CD4-positive, alpha-beta T cell treated with Interleukin-4 for 1 hour (primary cell): Measurements from ENCODE around the gene BTG1.

Experiments used
- DNase-seq, 2 donors: peaks; one replicate each; pipeline ENCODE4 v3.0.0-alpha.2; 2020 to 2022

Gene BTG1, protein sequence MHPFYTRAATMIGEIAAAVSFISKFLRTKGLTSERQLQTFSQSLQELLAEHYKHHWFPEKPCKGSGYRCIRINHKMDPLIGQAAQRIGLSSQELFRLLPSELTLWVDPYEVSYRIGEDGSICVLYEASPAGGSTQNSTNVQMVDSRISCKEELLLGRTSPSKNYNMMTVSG

GRCh38 chr12:92145731-92146496 is at the start of gene BTG1:
Gene BTG1, minus strand, starts transcription at chr12:92145846. Its CDS starts 311 bp downstream, at chr12:92145535.
- peak; percentile 100 for DNase-seq

DNA sequence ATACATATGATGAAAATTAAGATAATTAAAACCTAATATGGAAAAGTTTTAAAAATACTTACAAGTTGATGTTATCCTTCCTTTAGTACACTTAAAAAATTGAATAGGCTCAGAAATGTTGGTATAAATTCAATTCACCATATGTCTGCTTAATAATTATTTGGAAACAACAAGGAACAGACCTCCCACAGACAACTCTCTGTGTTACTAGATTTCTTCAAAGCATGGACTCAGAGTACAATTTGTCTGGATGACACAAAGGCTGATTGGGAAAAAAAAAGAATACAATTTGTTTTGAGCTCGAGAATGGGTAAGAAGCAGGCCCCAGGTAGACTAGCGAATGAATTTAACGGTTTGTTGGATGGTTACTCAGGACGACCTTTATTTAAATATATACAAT is 48.9 kb upstream of the BTG1 start:
- no peak for DNase-seq

DNA sequence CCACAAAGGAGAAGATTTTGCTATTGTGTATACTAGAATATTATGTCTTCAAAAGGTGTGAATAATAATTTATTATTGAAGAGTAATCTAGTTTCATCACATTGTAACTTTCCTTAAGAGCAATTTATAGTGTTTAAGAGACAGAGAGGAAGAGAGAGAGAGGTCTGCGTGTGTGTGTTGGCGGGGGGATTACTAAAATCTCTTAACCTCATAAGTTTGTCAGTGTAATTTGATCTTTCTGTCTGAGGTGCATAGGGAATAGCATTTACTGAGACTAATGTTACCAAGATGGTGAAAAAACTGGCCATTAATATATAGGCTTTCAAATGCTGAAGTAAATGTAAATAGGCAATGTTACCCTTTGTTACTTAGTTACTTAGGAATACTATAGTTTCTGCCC is 48.2 kb upstream of the BTG1 start:
- DNase-seq = no peak

DNA sequence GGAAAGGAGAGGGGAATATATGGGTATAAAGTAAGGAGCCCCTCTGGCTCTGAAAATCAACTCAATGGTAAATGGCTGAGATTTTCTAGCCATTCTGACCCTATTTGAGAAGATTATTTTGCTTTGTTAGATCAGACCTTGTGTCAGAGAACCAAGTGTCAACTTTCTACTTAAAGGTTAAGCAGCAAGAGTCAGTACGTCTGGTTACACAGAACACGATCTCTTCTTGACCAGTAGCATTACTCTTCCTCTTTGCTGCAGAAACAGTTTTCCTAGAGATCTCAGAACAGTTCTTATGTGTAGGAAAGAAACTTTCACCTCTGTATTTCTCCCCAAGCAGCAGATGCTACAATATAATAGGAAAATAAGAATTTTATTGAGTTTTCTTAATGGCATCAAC is 47.4 kb upstream of the BTG1 start:
- no peak for DNase-seq

DNA sequence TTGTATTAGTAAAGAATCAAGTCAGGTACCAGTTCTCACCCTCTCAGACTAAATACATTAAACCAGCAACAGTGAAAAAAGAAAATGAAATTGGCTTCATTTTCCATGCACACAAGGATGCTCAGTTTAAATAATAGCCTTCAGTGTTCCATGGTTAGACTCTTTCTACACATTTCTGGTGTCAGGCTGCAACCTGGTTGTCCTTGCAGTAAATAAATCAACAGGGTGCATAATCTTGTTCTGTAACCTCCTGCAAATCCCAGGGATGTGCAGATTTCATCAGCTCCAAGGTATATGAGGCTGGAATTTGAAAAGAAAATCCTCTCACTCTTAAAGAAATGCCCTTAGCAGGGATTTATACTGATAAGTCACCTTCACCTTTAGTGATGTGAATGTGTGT is 46.7 kb upstream of the BTG1 start:
- DNase-seq = no peak

DNA sequence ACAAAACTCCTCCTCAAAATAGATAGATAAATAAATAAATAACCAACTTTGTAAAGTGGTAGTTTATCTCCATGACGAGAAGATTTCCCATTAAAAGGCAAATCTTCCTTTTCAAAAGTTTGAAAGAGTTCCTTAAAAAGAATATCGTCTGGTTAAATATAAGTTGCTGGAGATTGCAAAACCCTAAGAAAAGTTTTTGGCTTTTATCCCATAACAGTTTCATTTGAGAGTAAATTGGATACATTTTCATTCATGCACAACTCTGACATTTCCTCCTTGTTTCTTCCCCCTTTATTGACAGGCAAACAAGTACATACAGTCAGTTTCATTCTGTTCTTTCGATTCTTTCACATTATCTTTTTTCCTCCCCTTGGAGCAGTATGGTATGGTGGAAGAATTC is 45.4 kb upstream of the BTG1 start:
- DNase-seq = no peak

DNA sequence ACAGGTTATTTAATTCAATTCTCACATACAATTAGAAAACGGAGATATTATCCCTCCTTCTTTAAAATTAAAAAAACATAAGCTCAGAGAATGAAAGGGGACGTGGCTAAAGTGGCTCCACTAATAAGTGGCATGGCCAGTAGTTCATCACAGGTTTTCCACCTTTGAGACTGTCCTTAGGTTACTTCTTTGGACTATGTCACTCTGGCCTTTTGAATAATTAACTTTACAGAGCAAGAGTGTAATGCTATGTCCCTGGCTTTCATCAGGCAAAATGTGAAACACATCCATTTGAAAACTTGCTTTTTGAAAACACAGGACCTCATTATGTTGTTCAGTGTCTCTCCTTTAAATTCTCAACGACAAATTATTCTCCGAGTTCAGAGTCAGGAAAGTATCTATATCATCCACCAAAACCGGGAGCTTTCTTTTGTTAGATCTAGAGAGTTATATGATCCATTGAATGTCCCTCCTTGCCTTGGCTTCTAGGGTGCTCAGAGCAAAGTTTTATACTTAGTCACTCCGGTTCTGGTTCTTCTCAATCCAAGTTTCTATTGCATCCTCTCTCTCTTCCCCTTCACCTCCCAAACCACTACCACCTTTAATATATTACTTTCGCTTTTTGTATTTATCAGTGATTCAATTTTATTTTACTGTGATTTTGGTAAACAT is 43.0 kb upstream of the BTG1 start:
- no peak for DNase-seq

GRCh38 chr12:92186038-92186470 is 40.4 kb upstream of the BTG1 start:
- peak in 1 of 2 donors; percentile 69 for DNase-seq

DNA sequence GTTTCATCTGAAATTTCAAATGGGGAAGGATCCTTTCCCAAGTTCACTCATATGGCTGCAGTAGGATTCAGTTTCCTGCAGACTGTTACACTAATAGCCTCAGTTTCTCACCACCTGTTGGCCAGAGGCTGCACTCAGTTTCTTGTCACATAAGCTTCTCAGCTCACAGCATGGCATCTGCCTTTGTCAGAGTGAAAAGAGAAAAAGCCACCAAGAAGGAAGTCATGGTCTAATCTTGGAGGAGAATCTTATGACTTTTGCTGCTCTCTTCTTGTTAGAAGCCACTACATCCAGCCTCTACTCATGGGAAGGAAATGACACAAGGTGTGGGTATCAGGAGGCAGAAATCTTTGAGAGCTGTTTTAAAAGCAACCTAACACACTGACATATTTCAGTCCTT is 39.4 kb upstream of the BTG1 start:
- DNase-seq = peak; percentile 15 to 69

DNA sequence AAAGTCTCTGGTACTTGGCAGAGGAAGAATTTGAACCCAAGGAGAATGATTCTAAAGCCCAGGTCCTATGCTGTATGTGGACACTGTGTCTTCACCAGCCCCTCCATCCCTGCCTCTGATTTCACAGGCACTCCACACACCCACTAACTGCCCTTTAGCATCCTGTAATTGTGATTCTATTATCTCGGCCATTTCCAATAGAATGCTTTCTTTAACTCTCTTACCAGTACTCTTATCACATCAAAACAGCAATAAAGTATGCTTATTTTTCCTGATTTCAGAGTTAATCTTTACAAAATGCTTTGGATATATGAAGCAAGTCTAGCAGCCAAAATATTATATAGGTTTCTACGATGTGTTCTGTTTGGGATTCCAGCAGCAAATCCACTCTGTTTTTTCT is 37.9 kb upstream of the BTG1 start:
- DNase-seq = no peak

- peak in 1 of 2 donors; percentile 9 for DNase-seq
Measured at GRCh38 chr12:92178340-92178739, 32.7 kb upstream of the BTG1 start.

DNA sequence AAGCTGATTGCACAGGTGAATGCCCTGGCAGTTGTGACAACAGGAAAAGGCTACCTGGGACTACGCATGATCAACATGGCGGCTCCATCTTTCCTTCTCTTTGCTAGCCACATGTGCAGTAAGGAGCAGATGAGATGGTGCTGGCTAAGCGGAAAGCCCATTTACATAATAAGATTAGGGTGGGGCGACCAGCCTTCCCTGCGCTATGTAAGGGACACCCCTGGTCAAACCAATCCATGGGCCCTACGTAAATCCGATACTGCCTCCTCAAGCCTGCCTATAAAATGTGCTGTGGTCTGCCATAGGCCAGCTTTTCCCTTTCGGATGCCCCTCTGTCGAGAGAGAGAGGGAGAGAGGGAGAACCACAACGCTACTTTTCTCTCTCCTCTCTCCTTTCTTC is 31.0 kb upstream of the BTG1 start:
- no peak for DNase-seq

DNA sequence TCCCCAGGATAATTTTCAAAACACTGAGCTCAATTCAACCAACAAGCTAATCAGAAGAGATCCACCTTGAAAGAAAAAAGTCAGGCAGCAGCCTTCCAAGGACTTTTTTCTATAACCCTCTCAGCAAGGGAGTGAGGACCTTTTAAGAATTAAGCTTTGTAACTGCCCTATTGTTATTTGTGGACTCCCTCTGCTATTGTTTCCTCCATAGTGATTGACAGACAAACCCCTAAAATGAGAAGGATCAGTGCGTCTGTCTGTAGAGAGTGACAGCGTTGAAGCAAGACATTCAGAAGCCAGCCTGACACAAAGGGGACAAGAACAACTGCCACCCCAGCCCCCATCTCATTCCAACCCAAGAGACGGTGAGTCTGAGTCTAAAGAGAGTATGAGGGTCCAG is 30.3 kb upstream of the BTG1 start:
- DNase-seq = no peak

GRCh38 chr12:92170050-92170449 is 24.4 kb upstream of the BTG1 start:
- no peak for DNase-seq

DNA sequence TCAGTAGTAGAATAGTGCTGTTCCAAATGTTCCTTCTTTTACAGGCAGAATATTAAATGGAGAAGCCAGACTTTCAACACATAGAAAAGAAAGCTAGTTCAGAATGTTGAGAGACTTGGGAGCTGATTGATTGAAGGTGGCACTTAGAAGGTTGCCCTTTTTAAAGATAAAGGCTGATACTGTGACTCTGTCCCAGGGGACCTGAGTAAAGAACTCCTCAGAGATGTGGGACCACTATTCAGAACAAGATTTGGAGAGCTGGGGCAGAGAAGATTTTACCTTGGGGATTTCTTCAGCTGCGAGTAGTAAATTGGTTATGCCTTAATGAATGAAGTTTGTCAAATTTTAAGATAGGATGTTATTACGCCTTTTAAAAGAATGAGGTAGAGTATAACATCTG is 21.4 kb upstream of the BTG1 start:
- no peak for DNase-seq

DNA sequence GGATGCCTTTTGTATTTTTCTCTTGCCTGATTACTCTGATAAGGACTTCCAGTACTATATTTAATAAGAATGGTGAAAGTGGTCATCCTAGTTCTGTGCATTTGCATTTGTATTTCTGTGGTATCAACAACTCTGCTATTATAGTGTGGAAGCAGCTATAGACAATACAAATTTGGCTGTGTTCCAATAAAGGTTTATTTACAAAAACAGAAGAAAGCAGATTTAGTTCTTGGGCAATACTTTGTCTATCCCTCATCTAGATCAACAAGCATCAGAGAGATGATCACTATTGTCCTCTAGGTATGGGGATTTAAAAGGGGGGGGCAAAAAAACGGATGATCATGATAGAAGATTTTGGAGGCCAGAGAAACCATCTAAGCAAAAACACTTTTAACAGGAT is 19.1 kb upstream of the BTG1 start:
- DNase-seq = no peak

- DNase-seq = no peak
Measured at GRCh38 chr12:92162079-92162478, 16.4 kb upstream of the BTG1 start.

DNA sequence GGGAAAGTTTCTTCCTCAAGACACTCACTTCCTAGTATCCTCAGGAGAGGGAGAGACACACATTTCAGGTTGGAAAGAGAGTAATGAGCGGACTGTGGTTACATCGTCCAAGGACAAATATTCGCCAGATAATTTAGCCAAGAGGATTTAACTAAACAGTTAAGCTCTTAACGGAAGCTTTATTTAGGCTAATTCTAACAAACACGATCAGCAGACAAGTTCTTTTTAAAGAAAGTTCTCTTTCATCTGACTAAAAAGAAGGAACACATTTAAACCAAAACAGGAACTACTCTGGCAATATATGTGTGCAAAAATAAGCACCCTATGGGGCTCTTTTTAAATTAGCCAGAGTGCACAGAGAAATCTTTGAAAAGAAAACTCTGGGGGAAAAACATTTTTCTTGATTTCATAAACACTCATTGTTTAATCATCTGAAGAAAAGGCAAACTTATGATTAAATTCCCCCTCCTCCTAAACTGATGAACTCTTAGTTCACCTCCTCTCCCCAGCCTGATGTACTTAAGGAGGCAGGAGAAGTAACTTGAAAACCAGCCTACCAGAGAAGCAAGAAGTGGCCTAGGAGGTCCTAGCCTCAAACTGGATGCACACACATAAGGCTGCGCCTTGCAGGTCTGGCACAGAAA is 13.3 kb upstream of the BTG1 start:
- DNase-seq = peak in 1 of 2 donors; percentile 15

- no peak for DNase-seq
Measured at GRCh38 chr12:92156704-92157395, 11.2 kb upstream of the BTG1 start.

- DNase-seq = no peak
Measured at GRCh38 chr12:92156139-92156538, 10.5 kb upstream of the BTG1 start.

GRCh38 chr12:92155733-92156132 is 10.1 kb upstream of the BTG1 start:
- no peak for DNase-seq

DNA sequence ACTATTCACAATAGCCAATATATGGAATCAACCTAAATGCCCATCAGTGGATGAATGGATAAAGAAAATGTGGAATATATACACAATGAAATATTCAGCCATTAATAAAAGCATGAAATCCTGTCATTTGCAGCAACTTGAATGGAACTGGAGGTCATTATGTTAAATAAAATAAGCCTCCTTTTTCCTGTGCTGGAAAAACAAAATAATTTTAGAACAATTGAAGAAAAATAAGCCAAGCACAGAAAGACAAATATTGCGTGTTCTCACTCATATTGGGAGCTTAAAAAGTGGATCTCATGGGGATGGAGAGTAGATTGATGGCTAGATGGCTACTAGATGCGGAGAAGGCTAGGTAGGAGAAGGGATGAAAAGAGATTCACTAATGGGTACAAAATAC is 6.3 kb upstream of the BTG1 start:
- no peak for DNase-seq

- DNase-seq = no peak
Measured at GRCh38 chr12:92149563-92149962, 3.9 kb upstream of the BTG1 start.
